OCI-LY7 (cell line): ENCODE results near the gene RIF1. TPM values are rescaled to one million over a fixed set of nuclear protein-coding genes. Genes with fewer than 3 reads are reported as not detected.
A peak's percentile ranks its signal among the peaks of the same experiment; 100 is the strongest.

Source experiments
- Bru-seq: library from RNA; stranded (reverse); fragments of 400-500 nt; gene quantifications from one replicate; lab custom pipeline; 2021; lab: Mats Ljungman, UMichigan
- BruChase-seq, 2 experiments: library from RNA; stranded (reverse); fragments of 400-500 nt; gene quantifications; one replicate each; lab custom pipeline; 2021; lab: Mats Ljungman, UMichigan
- BruUV-seq: library from RNA; stranded (reverse); fragments of 400-500 nt; replicated peaks from 2 replicates; lab custom pipeline; 2021; lab: Mats Ljungman, UMichigan
- CTCF ChIA-PET: fragments of 300-600 bp; sonication (Branson Sonifier 250); formaldehyde crosslinking; loops from one replicate; lab custom pipeline; 2022; ENCODE audit warnings: antibody characterized with exemption; ENCODE audit not compliant: unreplicated experiment; lab: Charles Lee
- POLR2A ChIA-PET: fragments of 300-600 bp; sonication (Branson Sonifier 250); formaldehyde crosslinking; loops from one replicate; lab custom pipeline; 2022; ENCODE audit warnings: antibody characterized with exemption; lab: Charles Lee
- DNase-seq: peaks from one replicate; pipeline ENCODE4 v3.0.0-alpha.2; 2015; ENCODE audit warnings: low spot score
- H2AFZ ChIP-seq: fragments of 200-600 bp; sonication (generic), shearing (Covaris generic); 2 replicates; pipeline ENCODE4 v1.6.1; 2014; ENCODE audit warnings: mild to moderate bottlenecking, antibody characterized with exemption, low read length, moderate library complexity
- H3K27ac ChIP-seq: fragments of 200-600 bp; sonication (generic); 2 replicates; pipeline ENCODE4 v1.5.1; 2014; ENCODE audit warnings: mixed run types, low read depth, mild to moderate bottlenecking, moderate library complexity, low read length, inconsistent platforms; ENCODE audit not compliant: poor library complexity, severe bottlenecking
- H3K36me3 ChIP-seq: fragments of 200-600 bp; sonication (generic); 2 replicates; pipeline ENCODE4 v1.6.1; 2014; ENCODE audit warnings: mild to moderate bottlenecking, antibody characterized with exemption, low read length, moderate library complexity, mixed read lengths; ENCODE audit not compliant: insufficient read depth
- H3K4me1 ChIP-seq: fragments of 200-600 bp; sonication (generic); 2 replicates; pipeline ENCODE4 v1.5.1; 2014; ENCODE audit warnings: mild to moderate bottlenecking, low read length; ENCODE audit not compliant: insufficient read depth, poor library complexity, severe bottlenecking
- H3K4me2 ChIP-seq: fragments of 200-600 bp; sonication (generic); 2 replicates; pipeline ENCODE4 v1.6.1; 2014; ENCODE audit warnings: mild to moderate bottlenecking, low read length
- H3K4me3 ChIP-seq: fragments of 200-600 bp; sonication (generic); 2 replicates; pipeline ENCODE4 v1.5.1; 2014; ENCODE audit warnings: mild to moderate bottlenecking, low read depth, low read length; ENCODE audit not compliant: poor library complexity, severe bottlenecking
- H3K79me2 ChIP-seq: fragments of 200-600 bp; sonication (generic); 2 replicates; pipeline ENCODE4 v1.6.1; 2016; ENCODE audit warnings: low read depth, mild to moderate bottlenecking, low read length, moderate library complexity, mixed read lengths; ENCODE audit not compliant: insufficient read depth
- H3K9me2 ChIP-seq: fragments of 200-600 bp; sonication (generic); 2 replicates; pipeline ENCODE4 v1.6.1; 2016; ENCODE audit warnings: mild to moderate bottlenecking, low read length, mixed read lengths; ENCODE audit not compliant: insufficient read depth
- H3K9me3 ChIP-seq: fragments of 200-600 bp; sonication (generic); 2 replicates; pipeline ENCODE4 v1.6.1; 2014; ENCODE audit warnings: mild to moderate bottlenecking, mixed run types, low read length, mixed read lengths
- H4K20me1 ChIP-seq: fragments of 200-600 bp; sonication (generic); 2 replicates; pipeline ENCODE4 v1.6.1; 2014; ENCODE audit warnings: mild to moderate bottlenecking, antibody characterized with exemption, low read length, moderate library complexity, mixed read lengths; ENCODE audit not compliant: insufficient read depth
- CTCF ChIP-seq: fragments of 200-600 bp; sonication (generic); conservative IDR thresholded peaks from 2 replicates; pipeline ENCODE4 v1.5.1; 2014; ENCODE audit warnings: mild to moderate bottlenecking, antibody characterized with exemption, low read length, moderate library complexity, mixed read lengths
- EZH2phosphoT487 ChIP-seq: fragments of 200-600 bp; sonication (generic); IDR thresholded peaks from 2 replicates; pipeline ENCODE4 v1.6.1; 2018; ENCODE audit warnings: low read depth, borderline replicate concordance, mild to moderate bottlenecking, mixed run types, antibody characterized with exemption, low read length, moderate library complexity, mixed read lengths
- intact Hi-C: fragments of 100-400 bp; cut with micrococcal nuclease; formaldehyde crosslinking; loops from one replicate; pipeline ENCODE4 v1.10.0; 2022; ENCODE audit not compliant: unreplicated experiment
- long read RNA-seq: library from polyadenylated mRNA; stranded (forward); transcript quantifications from one replicate; pipeline ENCODE4 v2.0.0, GENCODE V29; 2022
- total RNA-seq, 2 experiments: library from RNA; depleted of rRNA in 1 of 2; stranded (reverse); fragments of >200 nt in 1 of 2; shearing (Covaris generic) in 1 of 2; gene quantifications; 2 replicates each; pipeline ENCODE4 v1.2.3, GENCODE V29; 2014 to 2022

Gene RIF1
- 45.3 and 52.4 TPM in 2 replicates for total RNA-seq (2014; rRNA removed; shearing (Covaris generic))
- 69.4 and 71.4 TPM in 2 replicates for total RNA-seq (2022)
- percentile 94 among the genes with signal in this experiment for Bru-seq, nascent RNA
- percentile 90 among the genes with signal in this experiment for BruChase-seq, experiment 1, labeled RNA remaining after a 6-hour chase
- percentile 96 among the genes with signal in this experiment for BruChase-seq, experiment 2, labeled RNA remaining after a 2-hour chase
- long read RNA-seq, full-length matches to known transcripts, result 2 of 22 reads
- long read RNA-seq, partial matches to known transcripts, result 7 of 22 reads
- long read RNA-seq, other reads (novel, unspliced or antisense), result 13 of 22 reads

- intact Hi-C loops, result loop anchor here (10.0 kb wide), 2 partner anchors 125 to 1825 kb away; partner anchors contain the start of genes MMADHC and NMI
- TF ChIP-seq CTCF (peak; percentile 67), EZH2phosphoT487 (no peak)
- H2AFZ ChIP-seq, result peak within 1 kb of the TSS; percentile 99
- H3K4me3 ChIP-seq, result peak within 1 kb of the TSS; percentile 91
- no peaks in the 10 kb centered on the region for H3K9me2 ChIP-seq
- CTCF ChIA-PET, result interaction anchor here (1.0 kb wide), 1 partner anchor 18 kb away, joined by 3 read pairs; no protein-coding TSS in a partner anchor
- H3K4me1 ChIP-seq, result peaks cover 14% of the 10 kb centered on the region
- no TSS peak for BruUV-seq
- H3K79me2 ChIP-seq, result peaks cover 50% of the 10 kb centered on the region
- no peaks in the 10 kb centered on the region for H3K9me3 ChIP-seq
- POLR2A ChIA-PET, result interaction anchor here (0.7 to 1.0 kb wide), 3 partner anchors 12 to 120 kb away, joined by 3 to 4 read pairs (median 3); no protein-coding TSS in a partner anchor
- peak; percentile 86 for DNase-seq
- peak within 1 kb of the TSS; percentile 82 for H3K4me2 ChIP-seq
- H3K27ac ChIP-seq, result peak within 1 kb of the TSS; percentile 72
- H4K20me1 ChIP-seq, result peaks cover 5% of the 10 kb centered on the region; the same call in 1 of the 2 replicates
- H3K36me3 ChIP-seq, result peaks cover 36% of the 10 kb centered on the region
Measured at GRCh38 chr2:151409601-151410484, at the start of gene RIF1. Gene RIF1, plus strand, starts transcription at chr2:151409902. Its CDS starts 522 bp downstream, at chr2:151410424.

- H3K79me2 ChIP-seq, result no peaks in the 10 kb centered on the region
- H3K9me3 ChIP-seq, result no peaks in the 10 kb centered on the region
- no peak for TF ChIP-seq CTCF
- no peak for TF ChIP-seq EZH2phosphoT487
- BruUV-seq, result no TSS peak
- H2AFZ ChIP-seq, result no peak overlapping the region
- H3K27ac ChIP-seq, result no peak overlapping the region
- no peaks in the 10 kb centered on the region for H3K4me1 ChIP-seq
- no peak for DNase-seq
- no peak overlapping the region for H3K4me2 ChIP-seq
- H4K20me1 ChIP-seq, result no peaks in the 10 kb centered on the region
- no peaks in the 10 kb centered on the region for H3K36me3 ChIP-seq
- ChIA-PET POLR2A (no interaction called here), CTCF (no interaction called here)
- no peak overlapping the region for H3K4me3 ChIP-seq
- intact Hi-C loops, result no loop called here
- H3K9me2 ChIP-seq, result no peaks in the 10 kb centered on the region
Measured at GRCh38 chr2:151361674-151362370, 47.9 kb upstream of the RIF1 start.
